MCF 10A (cell line): ENCODE measurements around the gene IARS2. TPM values are rescaled to one million over a fixed set of nuclear protein-coding genes. Genes with fewer than 3 reads are reported as not detected.

ENCODE experiments used
- BruUV-seq: library from RNA; stranded (reverse); fragments of 400-500 nt; replicated peaks from 2 replicates; lab custom pipeline; 2021; lab: Mats Ljungman, UMichigan
- CTCF ChIA-PET: fragments of 300-600 bp; sonication (Branson Sonifier 250); formaldehyde crosslinking; extraction: SDS; loops from one replicate; lab custom pipeline; 2021; ENCODE audit warnings: antibody characterized with exemption, inconsistent platforms; lab: Yijun Ruan, JAX
- POLR2A ChIA-PET: fragments of 300-600, 350-650 bp; sonication (Branson Sonifier 250); formaldehyde crosslinking; extraction: SDS; loops from one replicate; lab custom pipeline; 2020; ENCODE audit warnings: antibody characterized with exemption, inconsistent platforms; lab: Yijun Ruan, JAX
- DNase-seq: peaks from one replicate; pipeline ENCODE4 v3.0.0-alpha.2; 2018; ENCODE audit not compliant: unreplicated experiment
- H3K27ac Mint-ChIP-seq: one replicate; pipeline ENCODE4 v1.8.0; 2022; ENCODE audit warnings: mild to moderate bottlenecking, low read depth, mixed read lengths; ENCODE audit not compliant: unreplicated experiment
- H3K27me3 Mint-ChIP-seq: one replicate; pipeline ENCODE4 v1.8.0; 2022; ENCODE audit warnings: mixed read lengths; ENCODE audit not compliant: insufficient read depth, unreplicated experiment
- H3K36me3 Mint-ChIP-seq: one replicate; pipeline ENCODE4 v1.8.0; 2022; ENCODE audit warnings: mild to moderate bottlenecking, moderate library complexity, mixed read lengths; ENCODE audit not compliant: insufficient read depth, unreplicated experiment
- H3K4me1 Mint-ChIP-seq: one replicate; pipeline ENCODE4 v1.8.0; 2022; ENCODE audit warnings: mixed read lengths; ENCODE audit not compliant: insufficient read depth, unreplicated experiment
- H3K4me3 Mint-ChIP-seq: one replicate; pipeline ENCODE4 v1.8.0; 2022; ENCODE audit warnings: mild to moderate bottlenecking, moderate library complexity, mixed read lengths; ENCODE audit not compliant: unreplicated experiment
- H3K9me3 Mint-ChIP-seq: one replicate; pipeline ENCODE4 v1.8.0; 2022; ENCODE audit warnings: mixed read lengths; ENCODE audit not compliant: unreplicated experiment
- CTCF ChIP-seq: fragments of 200-600 bp; IDR thresholded peaks from one replicate; pipeline ENCODE4 v1.8.0; 2022; ENCODE audit warnings: antibody characterized with exemption, mild to moderate bottlenecking; ENCODE audit not compliant: unreplicated experiment
- intact Hi-C: fragments of 100-400 bp; cut with micrococcal nuclease; formaldehyde crosslinking; loops from 2 replicates; pipeline ENCODE4 v1.14.1; 2022
- total RNA-seq: library from RNA; stranded (reverse); gene quantifications from 2 replicates; pipeline ENCODE4 v1.2.3, GENCODE V29; 2022

Gene IARS2
- total RNA-seq, 1 experiment from 2014 or later: 158 TPM

DNA sequence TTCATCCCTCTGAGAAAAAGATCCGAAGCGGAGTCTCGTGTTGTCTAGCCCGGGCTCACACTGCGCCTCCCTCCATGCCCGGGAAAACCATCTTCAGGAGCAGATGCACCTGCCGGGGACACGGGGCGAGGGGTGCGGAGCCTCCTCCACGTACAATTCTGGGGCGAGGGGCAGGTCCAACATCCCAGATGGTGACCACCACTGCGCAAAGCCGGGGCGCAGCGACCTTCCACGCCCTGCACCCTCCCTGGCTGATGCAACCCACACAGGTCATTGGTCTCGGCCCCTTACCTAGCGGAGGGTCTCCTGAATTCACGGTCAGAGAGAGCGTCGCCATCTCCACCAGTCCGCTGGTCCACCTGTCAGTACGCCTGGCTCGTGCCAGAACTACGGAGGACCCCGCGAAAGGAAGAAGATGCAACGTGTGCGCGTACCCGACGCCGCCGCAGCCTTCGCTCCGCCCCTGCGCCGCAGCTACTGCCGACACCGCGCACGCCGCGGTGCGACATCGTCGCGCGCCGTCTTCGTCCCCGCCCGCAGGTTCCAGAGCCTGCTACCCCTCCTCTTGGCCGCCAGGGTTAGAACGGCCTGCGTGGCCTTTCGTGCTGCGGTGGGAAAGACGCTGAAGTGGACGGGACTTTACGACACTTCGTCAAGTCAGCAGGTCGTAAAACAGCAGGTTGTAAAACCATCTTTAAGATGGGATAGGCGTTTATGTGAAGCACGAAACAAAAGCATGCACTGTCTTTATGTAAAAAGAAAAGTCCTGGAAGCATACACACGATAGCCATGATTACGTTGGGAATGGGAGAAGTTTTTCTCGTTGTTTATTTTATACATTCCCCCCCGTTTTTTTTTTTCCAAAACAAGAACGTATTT is 47.6 kb upstream of the IARS2 start, which contains the start of gene EPRS1:
TSS of gene EPRS1 (minus strand) at position 454 of the 879 bp plus-strand sequence. CDS start at position 337, 117 bp downstream.
- peak within 1 kb of the TSS; percentile 100 for H3K4me3 Mint-ChIP-seq
- H3K4me1 Mint-ChIP-seq: peaks cover 21% of the 10 kb centered on the region
- H3K27me3 Mint-ChIP-seq: no peaks in the 10 kb centered on the region
- H3K27ac Mint-ChIP-seq: peak within 1 kb of the TSS; percentile 99
- ChIA-PET POLR2A (interaction anchor here (0.6 to 1.9 kb wide), 8 partner anchors 10 to 1168 kb away, joined by 3 to 17 read pairs (median 4); partner anchors contain the start of genes BPNT1 and IARS2), CTCF (interaction anchor here (0.6 to 0.8 kb wide), 2 partner anchors 67 to 83 kb away, joined by 3 read pairs; no protein-coding TSS in a partner anchor)
- TF ChIP-seq CTCF: peak; percentile 80
- DNase-seq: peak; percentile 100
- BruUV-seq: TSS peak; percentile 47
- peaks cover 41% of the 10 kb centered on the region for H3K36me3 Mint-ChIP-seq
- H3K9me3 Mint-ChIP-seq: no peaks in the 10 kb centered on the region
- intact Hi-C loops: loop anchor here (1.0 kb wide), 1 partner anchor 48 kb away; the partner anchor contains the start of gene IARS2

GRCh38 chr1:220056374-220056773 is 37.6 kb upstream of the IARS2 start:
- no peak for DNase-seq
- POLR2A ChIA-PET: interaction anchor here (1.1 kb wide), 1 partner anchor 10 kb away, joined by 3 read pairs; the partner anchor contains the start of gene EPRS1
- Mint-ChIP-seq H3K4me3 (no peak overlapping the region), H3K4me1 (no peaks in the 10 kb centered on the region), H3K27me3 (no peaks in the 10 kb centered on the region), H3K9me3 (no peaks in the 10 kb centered on the region), H3K36me3 (peaks cover 54% of the 10 kb centered on the region), H3K27ac (no peak overlapping the region)
- CTCF ChIA-PET: interaction anchor here (0.6 kb wide), 1 partner anchor 25 kb away, joined by 3 read pairs; no protein-coding TSS in a partner anchor
- TF ChIP-seq CTCF: no peak
- intact Hi-C loops: no loop called here
- no TSS peak for BruUV-seq

DNA sequence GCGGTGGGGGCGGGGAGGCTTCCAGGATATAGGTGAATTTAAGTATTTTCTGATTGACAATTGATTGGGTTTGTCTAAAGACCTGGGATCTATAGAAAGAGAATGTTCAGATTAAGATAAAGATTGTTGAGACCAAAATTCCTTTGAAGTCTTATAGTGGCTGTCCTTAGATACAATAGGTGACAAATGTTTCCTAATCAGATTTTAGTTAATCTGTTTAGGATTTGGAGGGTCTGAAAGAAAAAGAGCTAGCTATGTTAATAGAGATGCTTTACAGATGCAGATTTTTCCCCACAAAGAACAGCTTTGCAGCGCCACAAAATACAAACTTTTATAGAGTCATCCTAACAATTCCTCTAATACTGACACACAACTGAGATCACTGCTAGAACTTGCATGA is 33.1 kb upstream of the IARS2 start:
- DNase-seq: no peak
- Mint-ChIP-seq H3K9me3 (no peaks in the 10 kb centered on the region), H3K27me3 (no peaks in the 10 kb centered on the region), H3K4me3 (no peak overlapping the region), H3K27ac (peak overlapping the region; percentile 6), H3K36me3 (peaks cover 76% of the 10 kb centered on the region), H3K4me1 (no peaks in the 10 kb centered on the region)
- BruUV-seq: no TSS peak
- ChIA-PET CTCF (interaction anchor here (0.7 to 1.1 kb wide), 4 partner anchors 10 to 52 kb away, joined by 3 to 4 read pairs (median 3); partner anchors contain the start of gene BPNT1), POLR2A (no interaction called here)
- intact Hi-C loops: no loop called here
- no peak for TF ChIP-seq CTCF

- intact Hi-C loops: no loop called here
- CTCF ChIA-PET: no interaction called here
- no peak for TF ChIP-seq CTCF
- no peak for DNase-seq
- Mint-ChIP-seq H3K27ac (no peak overlapping the region), H3K36me3 (peaks cover 67% of the 10 kb centered on the region), H3K4me1 (peaks cover 4% of the 10 kb centered on the region), H3K27me3 (no peaks in the 10 kb centered on the region), H3K4me3 (no peak overlapping the region), H3K9me3 (no peaks in the 10 kb centered on the region)
- no TSS peak for BruUV-seq
- POLR2A ChIA-PET: no interaction called here
Measured at GRCh38 chr1:220062629-220063028, 31.3 kb upstream of the IARS2 start.
